Naive thymus-derived CD4-positive, alpha-beta T cell (primary cell): Measurements from ENCODE around the gene KCNA2. TPM values are rescaled to one million over a fixed set of nuclear protein-coding genes. Genes with fewer than 3 reads are reported as not detected.

Experiments used
- ATAC-seq: fragments of 150-1000 bp; cut with Tn5 transposase; 2 replicates; pipeline ENCODE4 v1.10.0; 2021; ENCODE audit warnings: mild to moderate bottlenecking, moderate library complexity
- CTCF ChIA-PET: fragments of 350-600 bp; sonication (Branson Sonifier 250); formaldehyde crosslinking; loops from one replicate; lab custom pipeline; 2021; ENCODE audit warnings: antibody characterized with exemption; lab: Charles Lee
- POLR2A ChIA-PET: fragments of 350-600 bp; sonication (Branson Sonifier 250); formaldehyde crosslinking; loops from one replicate; lab custom pipeline; 2021; ENCODE audit warnings: antibody characterized with exemption, inconsistent platforms; lab: Charles Lee
- DNase-seq, 9 donors: peaks; one replicate each; pipeline versions ENCODE4 v3.0.0 to v3.0.0-alpha.2; 2020 to 2022; ENCODE audit warnings: mixed read lengths in 1 of 9
- H3K27ac ChIP-seq: one replicate; pipeline ENCODE4 v1.7.0; 2013; ENCODE audit warnings: mild to moderate bottlenecking, low read depth, low read length, moderate library complexity
- H3K27me3 ChIP-seq, 2 donors: one replicate each; pipeline ENCODE4 v1.7.0; 2013; ENCODE audit warnings: low read length in 2 of 2, mild to moderate bottlenecking in 2 of 2, moderate library complexity in 2 of 2; ENCODE audit not compliant: control insufficient read depth in 2 of 2, insufficient read depth in 2 of 2
- H3K36me3 ChIP-seq, 3 experiments: 1 replicate in 2 of 3; 2 replicates in 1 of 3; pipeline ENCODE4 v1.7.0; 2013; ENCODE audit warnings: low read length in 3 of 3, mild to moderate bottlenecking in 3 of 3, moderate library complexity in 1 of 3; ENCODE audit not compliant: insufficient read depth in 3 of 3, control insufficient read depth in 2 of 3
- H3K4me1 ChIP-seq, 2 donors: one replicate each; pipeline ENCODE4 v1.7.0; 2013; ENCODE audit warnings: low read length in 2 of 2, mild to moderate bottlenecking in 2 of 2, moderate library complexity in 1 of 2; ENCODE audit not compliant: control insufficient read depth in 2 of 2, insufficient read depth in 2 of 2
- H3K4me3 ChIP-seq: 2 replicates; pipeline ENCODE4 v1.7.0; 2013; ENCODE audit warnings: mild to moderate bottlenecking, low read length
- H3K9me3 ChIP-seq, 3 experiments: 1 replicate in 2 of 3; 2 replicates in 1 of 3; pipeline ENCODE4 v1.7.0; 2013; ENCODE audit warnings: low read length in 3 of 3; ENCODE audit not compliant: control insufficient read depth in 2 of 3
- H3K27ac Mint-ChIP-seq, 9 donors: one replicate each; pipeline ENCODE4 v1.8.0; 2020 to 2022; ENCODE audit warnings: mixed read lengths in 9 of 9, mild to moderate bottlenecking in 8 of 9, moderate library complexity in 5 of 9, inconsistent platforms in 2 of 9
- H3K27me3 Mint-ChIP-seq, 5 donors: one replicate each; pipeline ENCODE4 v1.8.0; 2021 to 2022; ENCODE audit warnings: mixed read lengths in 5 of 5, mild to moderate bottlenecking in 1 of 5
- H3K36me3 Mint-ChIP-seq, 5 donors: one replicate each; pipeline ENCODE4 v1.8.0; 2020 to 2022; ENCODE audit warnings: mixed read lengths in 5 of 5, mild to moderate bottlenecking in 3 of 5, inconsistent platforms in 1 of 5
- H3K4me1 Mint-ChIP-seq, 7 donors: one replicate each; pipeline ENCODE4 v1.8.0; 2020 to 2022; ENCODE audit warnings: mixed read lengths in 7 of 7, mild to moderate bottlenecking in 3 of 7, inconsistent platforms in 1 of 7
- H3K4me3 Mint-ChIP-seq, 10 donors: one replicate each; pipeline ENCODE4 v1.8.0; 2020 to 2022; ENCODE audit warnings: mild to moderate bottlenecking in 10 of 10, mixed read lengths in 10 of 10, moderate library complexity in 6 of 10, inconsistent platforms in 2 of 10
- H3K9me3 Mint-ChIP-seq, 11 donors: one replicate each; pipeline ENCODE4 v1.8.0; 2020 to 2022; ENCODE audit warnings: mixed read lengths in 11 of 11, mild to moderate bottlenecking in 4 of 11, inconsistent platforms in 1 of 11, moderate library complexity in 1 of 11
- intact Hi-C, 2 donors: fragments of 100-400 bp; cut with micrococcal nuclease; formaldehyde crosslinking; loops; one replicate each; pipeline ENCODE4 v1.15.1; 2023
- polyA plus RNA-seq, 2 donors: library from polyadenylated mRNA; unstranded; fragments of 300-500 nt; fragmentation: Illumina TruSeq; gene quantifications; one replicate each; pipeline ENCODE4 v1.2.3, GENCODE V29; 2021
- total RNA-seq, 6 experiments: library from RNA in 5 of 6; stranded (reverse) in 5 of 6; gene quantifications; 1 replicate in 5 of 6; 2 replicates in 1 of 6; pipeline ENCODE4 v1.2.3 and lab custom pipeline; 2021 to 2026

The KCNA2 gene
- total and polyA plus RNA-seq, 7 experiments from 2014 or later, result 0.62 to 4.6 (median 1.2) TPM; not detected in 2

DNA sequence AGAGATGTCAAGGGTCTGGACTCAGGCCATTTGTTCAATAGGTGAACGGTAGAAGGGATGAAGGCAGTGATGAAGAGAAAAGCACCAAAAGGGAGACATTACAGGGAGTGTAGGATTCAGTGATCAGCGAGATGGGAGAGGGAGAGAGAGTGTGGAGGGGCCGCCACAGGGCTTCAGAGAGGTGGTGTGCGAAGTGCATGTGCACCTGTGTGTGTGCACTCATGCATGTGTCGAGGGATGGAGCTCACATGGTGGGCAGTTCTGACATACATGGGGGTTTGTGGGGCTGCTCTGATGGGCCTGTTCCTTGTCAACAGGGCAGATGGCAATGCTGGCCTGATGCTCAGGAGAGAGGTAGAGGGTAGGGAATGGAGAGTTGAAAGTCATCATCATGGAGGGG lies 11.4 kb upstream of the KCNA2 start:
- Histone ChIP-seq H3K36me3 (no peaks in the 10 kb centered on the region), H3K27me3 (no peaks in the 10 kb centered on the region), H3K4me1 (peaks cover 16 to 30% of the 10 kb centered on the region in 2 donors), H3K27ac (no peak overlapping the region), H3K9me3 (no peaks in the 10 kb centered on the region), H3K4me3 (no peak overlapping the region)
- Mint-ChIP-seq H3K4me1 (peaks cover 32 to 49% (median 42%) of the 10 kb centered on the region in 7 donors), H3K27me3 (peaks cover 0 to 4% (median 0%) of the 10 kb centered on the region in 5 donors), H3K4me3 (peak overlapping the region in 5 of 10 donors; percentile 2 to 61 (median 23)), H3K27ac (peak overlapping the region; percentile 6 to 88 (median 75)), H3K36me3 (peaks cover 0 to 18% (median 0%) of the 10 kb centered on the region in 5 donors), H3K9me3 (peaks cover 0 to 8% (median 0%) of the 10 kb centered on the region in 11 donors)
- peak in 1 of 9 donors; percentile 17 for DNase-seq
- ChIA-PET CTCF (interaction anchor here (0.6 to 5.8 kb wide), 7 partner anchors 10 to 1049 kb away, joined by 3 to 104 read pairs (median 4); no protein-coding TSS in a partner anchor), POLR2A (interaction anchor here (1.0 to 4.0 kb wide), 4 partner anchors 57 to 166 kb away, joined by 3 to 29 read pairs (median 12); partner anchors contain the start of gene KCNA3)
- intact Hi-C loops, result loop anchor here (5.0 to 10.0 kb wide), 4 partner anchors 203 to 715 kb away; no protein-coding TSS in a partner anchor
- ATAC-seq, result no peak

DNA sequence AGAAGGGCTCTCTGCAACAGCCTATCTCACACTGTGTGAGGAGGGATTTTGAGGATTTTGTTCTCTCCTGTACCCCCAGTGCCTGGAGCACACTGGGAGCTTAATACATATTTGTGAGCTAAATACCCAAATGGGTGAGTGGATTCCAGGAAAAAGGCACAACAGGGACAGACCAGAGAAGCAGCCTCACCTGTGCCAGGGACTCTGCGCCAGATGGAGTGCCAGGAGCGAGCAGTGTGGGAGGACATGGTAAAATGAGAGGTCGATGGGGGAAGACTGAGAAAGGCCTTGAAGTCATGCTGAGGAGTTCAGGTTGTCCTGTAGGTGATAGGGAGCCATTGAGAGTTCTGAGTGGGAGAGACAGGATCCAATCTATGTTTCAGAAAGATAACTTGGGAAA lies 11.0 kb upstream of the KCNA2 start:
- Histone ChIP-seq H3K4me1 (peaks cover 16 to 30% of the 10 kb centered on the region in 2 donors), H3K27me3 (no peaks in the 10 kb centered on the region), H3K27ac (no peak overlapping the region), H3K9me3 (no peaks in the 10 kb centered on the region), H3K36me3 (no peaks in the 10 kb centered on the region), H3K4me3 (no peak overlapping the region)
- DNase-seq (peak in 1 of 9 donors; percentile 14), ATAC-seq (no peak)
- intact Hi-C loops, result loop anchor here (5.0 to 10.0 kb wide), 4 partner anchors 202 to 715 kb away; no protein-coding TSS in a partner anchor
- ChIA-PET POLR2A (no interaction called here), CTCF (interaction anchor here (0.6 to 5.8 kb wide), 5 partner anchors 18 to 1049 kb away, joined by 3 to 104 read pairs (median 4); no protein-coding TSS in a partner anchor)
- H3K4me3 Mint-ChIP-seq, result peak overlapping the region in 1 of 10 donors; percentile 61
- H3K27ac Mint-ChIP-seq, result peak overlapping the region in 6 of 9 donors; percentile 20 to 88 (median 76)
- peaks cover 0 to 15% (median 0%) of the 10 kb centered on the region in 5 donors for H3K36me3 Mint-ChIP-seq
- H3K27me3 Mint-ChIP-seq, result peaks cover 0 to 4% (median 0%) of the 10 kb centered on the region in 5 donors
- H3K4me1 Mint-ChIP-seq, result peaks cover 32 to 49% (median 42%) of the 10 kb centered on the region in 7 donors
- H3K9me3 Mint-ChIP-seq, result peaks cover 0 to 8% (median 0%) of the 10 kb centered on the region in 11 donors

DNA sequence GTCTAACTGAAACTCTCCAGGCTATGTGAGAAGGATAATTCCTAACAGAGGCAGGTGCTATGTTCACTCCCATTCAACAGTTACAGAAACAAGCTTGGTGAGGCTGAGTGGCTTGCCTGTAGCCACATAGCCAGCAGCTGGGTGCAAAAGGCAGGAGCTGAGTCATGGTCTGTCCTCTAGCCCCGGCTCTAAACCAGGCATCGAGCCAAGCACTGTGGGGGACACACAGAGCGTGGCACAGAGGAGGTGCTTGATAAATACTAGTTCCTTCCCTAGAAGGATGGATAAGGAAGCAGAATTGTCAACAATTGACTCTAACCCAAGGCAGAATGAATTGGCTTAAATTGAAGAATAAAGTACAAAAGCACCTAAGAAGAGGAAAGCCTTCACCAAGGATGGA lies 10.4 kb upstream of the KCNA2 start:
- no peaks in the 10 kb centered on the region for H3K27me3 ChIP-seq
- Mint-ChIP-seq H3K36me3 (peaks cover 0 to 14% (median 0%) of the 10 kb centered on the region in 5 donors), H3K27me3 (peaks cover 0 to 4% (median 0%) of the 10 kb centered on the region in 5 donors), H3K4me1 (peaks cover 32 to 49% (median 42%) of the 10 kb centered on the region in 7 donors), H3K4me3 (no peak overlapping the region), H3K9me3 (peaks cover 0 to 8% (median 0%) of the 10 kb centered on the region in 11 donors), H3K27ac (peak overlapping the region in 1 of 9 donors; percentile 83)
- no peak overlapping the region for H3K27ac ChIP-seq
- ATAC-seq (no peak), DNase-seq (peak in 1 of 9 donors; percentile 18)
- intact Hi-C loops, result loop anchor here (5.0 to 10.0 kb wide), 4 partner anchors 202 to 716 kb away; no protein-coding TSS in a partner anchor
- ChIA-PET POLR2A (no interaction called here), CTCF (interaction anchor here (0.6 to 5.8 kb wide), 9 partner anchors 18 to 568 kb away, joined by 3 to 104 read pairs (median 5); no protein-coding TSS in a partner anchor)
- H3K9me3 ChIP-seq, result no peaks in the 10 kb centered on the region
- H3K4me1 ChIP-seq, result peaks cover 16 to 30% of the 10 kb centered on the region in 2 donors
- H3K4me3 ChIP-seq, result no peak overlapping the region
- no peaks in the 10 kb centered on the region for H3K36me3 ChIP-seq

DNA sequence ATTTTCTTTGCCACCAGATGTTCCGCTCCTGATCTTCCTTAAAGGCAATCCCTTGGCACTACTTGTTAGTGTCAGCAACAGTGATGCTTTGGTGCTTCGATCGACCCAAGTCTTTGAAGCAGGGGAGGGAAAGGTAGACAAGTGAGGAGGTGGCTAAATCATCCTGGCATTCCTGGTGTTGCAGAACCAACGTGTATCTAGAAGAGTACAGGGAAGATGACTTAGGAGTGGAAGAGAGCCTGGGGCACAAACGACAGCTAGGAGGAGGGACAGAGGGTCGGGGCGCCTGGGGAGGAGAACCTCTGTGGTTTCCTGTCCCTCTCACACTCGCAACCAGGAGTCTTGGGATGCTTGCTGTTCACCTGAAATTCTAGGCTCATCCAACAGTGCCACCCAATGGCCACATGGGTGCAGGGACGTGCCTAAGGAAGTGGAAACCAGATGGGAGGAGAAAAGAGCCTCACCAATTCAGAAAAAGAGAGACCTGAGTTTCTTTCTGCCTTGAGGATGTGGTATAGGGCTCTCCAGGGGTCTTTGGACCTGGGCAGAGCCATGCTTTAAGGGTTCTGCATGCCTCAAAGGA lies 9.5 kb upstream of the KCNA2 start:
- DNase-seq, result peak in 6 of 9 donors; percentile 46 to 62 (median 53)
- ChIA-PET POLR2A (no interaction called here), CTCF (interaction anchor here (0.6 to 5.8 kb wide), 3 partner anchors 168 to 569 kb away, joined by 3 to 104 read pairs (median 3); no protein-coding TSS in a partner anchor)
- H3K4me3 Mint-ChIP-seq, result peak overlapping the region in 1 of 10 donors; percentile 7
- no peak overlapping the region for H3K27ac Mint-ChIP-seq
- no peak overlapping the region for H3K4me3 ChIP-seq
- no peaks in the 10 kb centered on the region for H3K36me3 ChIP-seq
- no peak for ATAC-seq
- H3K27me3 ChIP-seq, result no peaks in the 10 kb centered on the region
- peaks cover 32 to 46% (median 37%) of the 10 kb centered on the region in 7 donors for H3K4me1 Mint-ChIP-seq
- peaks cover 0 to 8% (median 0%) of the 10 kb centered on the region in 11 donors for H3K9me3 Mint-ChIP-seq
- peaks cover 0 to 15% (median 0%) of the 10 kb centered on the region in 5 donors for H3K36me3 Mint-ChIP-seq
- H3K4me1 ChIP-seq, result peaks cover 14 to 28% of the 10 kb centered on the region in 2 donors
- intact Hi-C loops, result loop anchor here (1.0 to 10.0 kb wide), 8 partner anchors 60 to 717 kb away; no protein-coding TSS in a partner anchor
- H3K9me3 ChIP-seq, result no peaks in the 10 kb centered on the region
- peaks cover 0 to 2% (median 0%) of the 10 kb centered on the region in 5 donors for H3K27me3 Mint-ChIP-seq
- H3K27ac ChIP-seq, result no peak overlapping the region

DNA sequence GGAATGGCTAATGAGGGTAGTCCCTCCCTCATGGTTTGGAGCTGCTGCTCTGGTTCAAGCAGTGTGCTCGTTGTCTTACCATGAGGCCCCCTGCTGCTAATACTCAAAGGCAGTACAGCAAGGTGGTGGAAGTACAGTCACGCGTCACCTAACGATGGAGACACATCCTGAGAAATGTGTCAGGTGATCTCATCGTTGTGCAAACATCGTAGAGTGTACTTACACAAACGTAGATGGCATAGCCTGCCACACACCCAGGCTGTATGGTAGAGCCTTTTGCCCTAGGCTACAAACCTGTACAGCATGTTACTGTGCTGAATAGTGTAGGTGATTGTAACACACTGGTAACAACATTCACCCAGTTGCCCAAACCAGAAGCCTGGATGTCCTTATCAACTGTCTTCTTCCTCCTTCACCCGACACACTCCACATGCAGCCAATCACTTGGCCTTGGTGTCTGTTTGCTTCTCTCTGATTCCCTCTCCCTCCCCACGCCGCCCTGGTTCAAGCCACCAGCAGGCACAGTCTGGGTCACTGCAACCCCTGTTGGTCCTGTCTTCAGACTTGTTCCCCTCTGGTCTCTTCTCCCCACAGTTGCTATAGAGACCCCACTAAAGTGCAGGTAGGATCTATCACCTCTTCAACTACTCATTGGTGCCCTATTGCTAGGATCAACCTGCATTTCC lies 6.0 kb upstream of the KCNA2 start:
- Mint-ChIP-seq H3K27ac (no peak overlapping the region), H3K4me1 (peaks cover 8 to 44% (median 20%) of the 10 kb centered on the region in 7 donors), H3K36me3 (peaks cover 0 to 7% (median 0%) of the 10 kb centered on the region in 5 donors), H3K27me3 (peaks cover 11 to 29% (median 15%) of the 10 kb centered on the region in 5 donors), H3K9me3 (no peaks in the 10 kb centered on the region), H3K4me3 (no peak overlapping the region)
- ATAC-seq, result no peak
- ChIA-PET CTCF (interaction anchor here (0.7 kb wide), 1 partner anchor 157 kb away, joined by 3 read pairs; no protein-coding TSS in a partner anchor), POLR2A (no interaction called here)
- Histone ChIP-seq H3K36me3 (no peaks in the 10 kb centered on the region), H3K27me3 (no peaks in the 10 kb centered on the region), H3K9me3 (no peaks in the 10 kb centered on the region), H3K27ac (no peak overlapping the region), H3K4me1 (peaks cover 0 to 7% of the 10 kb centered on the region in 2 donors), H3K4me3 (no peak overlapping the region)
- intact Hi-C loops, result loop anchor here in 1 of 2 donors (10.0 kb wide), 1 partner anchor 197 kb away; no protein-coding TSS in a partner anchor
- DNase-seq, result no peak
